Right lobe of liver (tissue), 6 donors: ENCODE results near the gene CHD8. TPM values are rescaled to one million over a fixed set of nuclear protein-coding genes. Genes with fewer than 3 reads are reported as not detected.

Source experiments
- ATAC-seq, 4 donors: fragments of 200-7000 bp; cut with Tn5 transposase; one replicate each; pipeline ENCODE4 v1.9.1; 2020; ENCODE audit warnings: mild to moderate bottlenecking in 4 of 4, moderate library complexity in 4 of 4
- DNase-seq, 3 donors: peaks; one replicate each; pipeline ENCODE4 v3.0.0-alpha.2; 2020
- H3K27ac ChIP-seq, 3 donors: fragments of 200-600 bp; one replicate each; pipeline ENCODE4 v1.8.0; 2022
- H3K27me3 ChIP-seq, 2 donors: fragments of 200-600 bp; one replicate each; pipeline ENCODE4 v1.8.0; 2022
- H3K36me3 ChIP-seq, 4 donors: fragments of 200-600 bp; sonication (generic) in 1 of 4; one replicate each; pipeline versions ENCODE4 v1.5.1 to v1.8.0; 2017 to 2022; ENCODE audit warnings: control low read depth in 1 of 4
- H3K4me1 ChIP-seq, 4 donors: fragments of 200-600 bp; sonication (generic) in 1 of 4; one replicate each; pipeline versions ENCODE4 v1.5.1 to v1.8.0; 2017 to 2022; ENCODE audit warnings: control low read depth in 1 of 4
- H3K4me3 ChIP-seq, 3 donors: fragments of 200-600 bp; one replicate each; pipeline ENCODE4 v1.8.0; 2022
- H3K9me3 ChIP-seq, 4 donors: fragments of 200-600 bp; sonication (generic) in 1 of 4; one replicate each; pipeline versions ENCODE4 v1.5.1 to v1.8.0; 2017 to 2022; ENCODE audit warnings: control low read depth in 1 of 4
- CTCF ChIP-seq, 4 donors: fragments of 200-600 bp in 3 of 4; fragments of 450-650 bp in 1 of 4; IDR thresholded peaks; one replicate each; pipeline versions ENCODE4 v1.5.1 to v1.8.0; 2016 to 2022; ENCODE audit warnings: antibody characterized with exemption in 4 of 4, mild to moderate bottlenecking in 2 of 4
- POLR2A ChIP-seq: fragments of 450-650 bp; IDR thresholded peaks from one replicate; pipeline ENCODE4 v1.6.1; 2017; ENCODE audit warnings: antibody characterized with exemption, mild to moderate bottlenecking
- WGBS: methylation state at CpG from one replicate; pipeline ENCODE4 v1.1.6; 2018; ENCODE audit warnings: low coverage, low lambda C conversion rate; ENCODE audit not compliant: insufficient coverage; ENCODE audit errors: missing lambda C conversion rate; 5-methylcytosine and 5-hydroxymethylcytosine counted together
- intact Hi-C, 2 donors: fragments of 100-400 bp; cut with DNase I; formaldehyde crosslinking; loops; one replicate each; pipeline versions ENCODE4 v1.11.2 to v1.14.1; 2022
- total RNA-seq, 6 experiments: library from RNA; depleted of rRNA in 2 of 6; stranded (reverse); fragments of >200 nt in 2 of 6; fragmentation: NEBNext Ultra II Directional in 3 of 6; extraction: Animal tissue kit (Norgen Biotek cat#: 25700) in 3 of 6; gene quantifications; one replicate each; pipeline versions ENCODE4 v1.1.0 to v1.2.4, GENCODE V29; 2016 to 2023
- donor health status: DM: no; HTN: yes; CAD: no.
- donor health status: DM: no; HTN: no; CAD: no.
- donor health status: DM: no; HTN: no; CAD: no.
- donor health status: DM: no; HTN: yes; CAD: no.
- donor health status: DM: no; HTN: yes; CAD: no.

CHD8 gene
- total RNA-seq, 6 experiments from 2014 or later = 20.5 to 28.3 (median 24.8) TPM

- ATAC-seq = no peak
- intact Hi-C loops = no loop called here
Observed at GRCh38 chr14:21440859-21441258, 15.1 kb downstream of the CHD8 start.

GRCh38 chr14:21437063-21437901 is 18.6 kb downstream of the CHD8 start:
- H3K36me3 ChIP-seq = no peaks in the 10 kb centered on the region
- peak; percentile 99 to 100 (median 100) for ATAC-seq
- no peaks in the 10 kb centered on the region for H3K27me3 ChIP-seq
- H3K4me3 ChIP-seq = peak overlapping the region; percentile 59 to 90 (median 66)
- WGBS = 2% methylated on average over 21 of the region's 33 CpGs
- DNase-seq = peak; percentile 97 to 99 (median 99)
- TF ChIP-seq POLR2A = peak; percentile 60
- TF ChIP-seq CTCF (IDR thresholded peaks at IDR 0.05) = no peak
- H3K27ac ChIP-seq = peak overlapping the region; percentile 45 to 92 (median 74)
- peaks cover 0 to 23% (median 2%) of the 10 kb centered on the region in 4 donors for H3K4me1 ChIP-seq
- H3K9me3 ChIP-seq = no peaks in the 10 kb centered on the region
- intact Hi-C loops = no loop called here

More at GRCh38 chr14:21440859-21441258, 15.1 kb downstream of the CHD8 start:
- Histone ChIP-seq H3K27me3 (no peaks in the 10 kb centered on the region), H3K27ac (no peak overlapping the region), H3K4me3 (no peak overlapping the region), H3K9me3 (no peaks in the 10 kb centered on the region), H3K36me3 (no peaks in the 10 kb centered on the region), H3K4me1 (peaks cover 0 to 14% (median 2%) of the 10 kb centered on the region in 4 donors)
- no peak for TF ChIP-seq CTCF (IDR thresholded peaks at IDR 0.05)
- TF ChIP-seq POLR2A = no peak
- DNase-seq = no peak

GRCh38 chr14:21436567-21437062 is 19.3 kb downstream of the CHD8 start:
- Histone ChIP-seq H3K27me3 (no peaks in the 10 kb centered on the region), H3K9me3 (no peaks in the 10 kb centered on the region), H3K4me1 (peaks cover 0 to 23% (median 2%) of the 10 kb centered on the region in 4 donors), H3K36me3 (peaks cover 0 to under 1% (median 0%) of the 10 kb centered on the region in 4 donors), H3K27ac (peak overlapping the region in 2 of 3 donors; percentile 74 to 92), H3K4me3 (peak overlapping the region; percentile 59 to 90 (median 66))
- ATAC-seq (peak in 1 of 4 donors; percentile 4), DNase-seq (no peak)
- TF ChIP-seq POLR2A (no peak), CTCF (IDR thresholded peaks at IDR 0.05) (no peak)
- intact Hi-C loops = no loop called here
- 1% methylated on average over 11 of the region's 11 CpGs for WGBS

GRCh38 chr14:21431126-21431525 is 24.8 kb downstream of the CHD8 start:
- intact Hi-C loops = no loop called here
- Histone ChIP-seq H3K27me3 (no peaks in the 10 kb centered on the region), H3K36me3 (peaks cover 6 to 44% (median 24%) of the 10 kb centered on the region in 4 donors), H3K27ac (no peak overlapping the region), H3K9me3 (no peaks in the 10 kb centered on the region), H3K4me1 (peaks cover 0 to 12% (median 0%) of the 10 kb centered on the region in 4 donors), H3K4me3 (no peak overlapping the region)
- ATAC-seq (no peak), DNase-seq (no peak)
- 100% methylated on average over 2 of the region's 2 CpGs for WGBS
- TF ChIP-seq POLR2A = no peak
- TF ChIP-seq CTCF (IDR thresholded peaks at IDR 0.05) = no peak
